Measurements from ENCODE around the gene CNOT6.

CNOT6 gene

DNA sequence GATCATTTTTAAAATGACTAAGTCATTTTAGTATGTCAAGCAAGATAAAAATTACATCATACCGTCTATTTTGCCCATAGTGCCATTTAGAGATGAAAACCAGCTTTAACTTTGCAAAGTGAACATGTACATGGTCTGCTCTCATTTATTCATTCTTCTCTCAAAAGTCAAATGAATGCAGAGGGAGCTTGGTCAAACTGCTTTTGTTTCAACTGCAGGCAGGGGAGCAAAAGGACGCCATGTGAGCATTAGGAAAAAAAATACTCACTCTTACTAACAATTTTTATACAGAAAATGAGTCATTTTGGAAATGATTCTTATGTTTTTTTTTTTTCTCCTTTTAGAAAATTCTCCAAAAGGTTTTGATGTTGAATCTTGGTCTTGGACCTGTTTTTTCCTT, 81.4 kb downstream of the CNOT6 start:
- no peak for DNase-seq (ENCODE audit: low spot score)

DNA sequence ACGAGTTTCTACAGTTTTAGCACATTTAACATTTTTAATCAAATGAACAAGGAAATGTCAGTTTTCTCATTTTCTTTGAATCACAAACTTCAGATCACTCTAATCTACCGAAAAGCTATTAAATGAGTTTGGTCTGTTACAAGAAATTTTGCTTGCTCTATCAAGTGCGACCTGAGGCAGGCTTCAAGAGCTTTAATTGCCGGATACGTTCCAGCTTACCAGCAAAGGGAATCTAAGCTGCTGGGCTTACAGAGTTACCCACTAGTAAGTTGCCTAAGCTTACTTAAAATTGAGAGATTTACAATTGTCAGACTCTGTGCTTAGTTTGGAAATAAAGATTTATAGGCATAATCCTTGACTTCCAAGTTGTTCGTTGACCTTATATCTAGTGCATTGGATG, 86.5 kb downstream of the CNOT6 start:
- no peak for DNase-seq (ENCODE audit: low spot score)

DNA sequence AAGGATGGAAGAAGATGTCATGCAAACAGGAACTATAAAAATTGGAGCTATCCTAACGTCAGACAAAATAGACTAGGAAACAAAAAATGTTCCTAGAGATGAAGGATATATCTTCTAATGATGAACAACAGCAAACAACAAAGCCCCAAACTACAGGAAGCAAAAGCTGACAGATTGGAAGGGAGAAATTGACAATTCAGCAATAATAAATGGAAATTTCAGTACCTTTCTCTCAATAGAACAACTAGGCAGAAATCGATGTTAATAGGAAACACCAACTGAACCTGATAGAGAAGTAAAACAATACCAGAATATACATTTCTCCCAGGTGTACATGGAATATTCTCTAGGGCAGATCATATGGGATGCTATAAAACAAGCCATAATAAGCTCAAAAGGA, 89.6 kb downstream of the CNOT6 start:
- DNase-seq (ENCODE audit: low spot score), result no peak

- no peak for DNase-seq (ENCODE audit: low spot score)
Measured at GRCh38 chr5:180586204-180586603, 92.0 kb downstream of the CNOT6 start.

GRCh38 chr5:180586870-180587269, 92.7 kb downstream of the CNOT6 start:
- DNase-seq (ENCODE audit: low spot score), result no peak

- DNase-seq (ENCODE audit: low spot score), result no peak
Measured at GRCh38 chr5:180589771-180590542, 95.8 kb downstream of the CNOT6 start.

- DNase-seq (ENCODE audit: low spot score), result no peak
Measured at GRCh38 chr5:180590543-180591310, 96.5 kb downstream of the CNOT6 start.

- DNase-seq (ENCODE audit: low spot score), result no peak
Measured at GRCh38 chr5:180591311-180591887, 97.2 kb downstream of the CNOT6 start, which contains the start of gene SCGB3A1. Gene SCGB3A1, minus strand, starts transcription at chr5:180591499. Its CDS starts 37 bp downstream, at chr5:180591462.

DNA sequence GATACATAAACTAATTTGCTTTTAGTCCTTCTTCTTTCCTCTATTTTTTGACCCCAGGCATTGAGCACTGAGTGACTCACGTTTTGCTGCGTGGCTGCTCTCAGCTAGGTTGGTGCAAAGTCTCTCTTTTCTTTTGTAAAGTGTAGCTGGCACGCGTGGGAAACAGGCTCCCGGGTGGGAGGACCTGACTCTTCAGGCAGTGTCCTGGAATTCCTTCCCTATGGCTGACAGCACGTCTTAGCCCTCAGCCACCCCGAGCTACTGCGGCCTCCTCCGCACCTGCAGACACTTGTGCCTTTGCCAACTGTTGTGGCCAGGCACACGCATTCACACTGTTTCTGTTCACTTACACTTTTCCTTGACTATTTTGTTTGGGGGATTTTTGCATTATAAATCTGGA, 98.0 kb downstream of the CNOT6 start:
- no peak for DNase-seq (ENCODE audit: low spot score)

DNA sequence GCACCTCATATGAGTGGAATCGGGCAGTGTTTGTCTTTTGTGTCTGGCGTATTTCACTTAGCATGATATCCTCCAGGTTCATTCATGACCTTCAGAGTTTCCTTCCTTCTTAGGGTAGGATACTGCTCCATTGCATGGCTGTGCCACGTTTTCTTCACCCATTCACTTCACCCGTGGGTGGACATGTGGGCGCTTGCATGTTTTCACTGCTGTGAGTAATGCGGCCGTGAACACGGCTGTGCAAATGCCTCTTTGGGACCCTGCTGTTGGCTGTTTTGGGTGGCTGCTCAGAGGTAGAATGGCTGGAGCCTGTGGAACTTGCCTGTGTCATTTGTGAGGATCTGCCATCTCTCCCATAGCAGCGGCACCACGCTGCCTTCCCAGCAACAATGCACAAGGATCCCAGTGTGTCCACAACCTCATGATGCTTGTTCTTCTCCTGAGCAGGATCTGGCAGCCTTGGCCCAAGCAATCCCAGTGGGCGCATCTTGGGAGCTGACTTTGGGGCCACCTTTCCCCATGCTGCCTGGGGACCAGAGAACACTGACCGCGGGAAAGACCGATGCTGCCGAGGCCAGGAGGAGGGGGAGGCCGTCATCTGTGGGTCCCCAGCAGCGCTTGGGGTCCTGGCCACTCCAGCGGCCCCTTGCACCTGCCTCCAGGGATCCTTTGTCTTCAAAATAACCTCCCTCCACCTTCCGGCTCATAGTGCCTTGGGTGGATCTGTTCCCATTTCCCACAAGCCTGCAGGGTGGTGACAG, 99.4 kb downstream of the CNOT6 start:
- no peak for DNase-seq (ENCODE audit: low spot score)

DNA sequence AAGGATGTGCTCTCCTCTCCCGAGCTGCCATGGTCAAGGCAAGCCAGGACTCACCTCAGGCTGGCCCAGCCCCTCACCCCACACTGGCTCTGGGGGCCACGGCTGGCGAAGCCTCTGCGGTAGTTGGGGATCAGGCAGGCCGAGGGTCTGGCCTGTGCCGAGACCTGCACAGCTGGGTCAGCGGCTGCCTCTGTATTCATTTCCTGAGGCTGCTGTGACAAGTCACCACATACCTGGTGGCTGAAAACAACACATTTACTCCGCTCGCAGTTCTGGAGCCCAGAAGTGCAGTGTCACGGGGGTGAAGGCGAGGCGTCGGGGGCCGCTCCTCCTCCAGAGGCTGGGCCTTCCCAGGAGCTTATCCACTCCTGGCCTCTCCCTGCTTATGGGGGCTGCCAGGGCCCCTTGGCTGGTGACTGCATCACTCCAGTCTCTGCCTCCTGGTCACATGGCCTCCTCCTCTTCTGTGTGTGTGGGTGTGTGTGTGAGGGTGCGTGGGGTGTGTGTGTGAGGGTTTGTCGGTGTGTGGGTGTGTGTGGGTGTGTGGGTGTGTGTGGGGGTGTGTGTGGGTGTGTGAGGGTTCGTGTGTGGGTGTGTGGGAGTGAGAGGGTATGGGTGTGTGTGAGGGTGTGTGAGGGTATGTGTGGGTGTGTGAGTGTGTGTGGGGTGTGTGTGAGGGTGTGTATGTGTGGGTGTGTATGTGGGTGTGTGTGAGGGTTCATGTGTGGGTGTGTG, 100.3 kb downstream of the CNOT6 start:
- no peak for DNase-seq (ENCODE audit: low spot score)

- no peak for DNase-seq (ENCODE audit: low spot score)
Measured at GRCh38 chr5:180595046-180595379, 100.8 kb downstream of the CNOT6 start.

GRCh38 chr5:180595381-180596114, 101.4 kb downstream of the CNOT6 start:
- no peak for DNase-seq (ENCODE audit: low spot score)

DNA sequence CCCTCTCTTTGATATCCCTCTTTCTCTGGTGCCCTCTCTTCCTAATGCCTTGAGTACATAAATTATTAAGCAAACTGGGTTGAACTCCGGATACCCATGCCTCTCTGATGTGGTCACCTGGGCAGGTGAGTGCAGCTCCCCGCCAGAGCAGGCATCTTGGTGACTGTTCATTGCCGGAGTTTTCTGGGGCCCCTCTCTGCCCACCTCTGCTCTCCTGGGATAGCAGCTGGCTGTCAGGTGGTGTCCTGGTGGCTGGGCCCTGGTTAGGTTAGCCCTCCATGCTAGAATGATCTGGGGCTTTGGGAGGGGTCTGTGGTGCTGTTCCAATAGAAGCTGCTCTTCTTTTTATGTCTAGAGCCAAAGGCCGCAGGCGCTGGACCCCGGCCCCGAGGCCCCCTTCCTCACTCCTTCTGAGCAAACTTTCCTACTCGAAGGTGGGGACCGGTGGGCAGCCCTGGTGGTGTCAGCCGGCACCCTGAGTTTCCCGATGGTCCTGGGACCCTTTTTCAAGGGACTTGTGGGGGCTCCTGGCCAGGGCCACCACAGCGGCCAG, 102.0 kb downstream of the CNOT6 start:
- DNase-seq (ENCODE audit: low spot score), result no peak

GRCh38 chr5:180596668-180597231, 102.6 kb downstream of the CNOT6 start:
- DNase-seq (ENCODE audit: low spot score), result no peak

DNA sequence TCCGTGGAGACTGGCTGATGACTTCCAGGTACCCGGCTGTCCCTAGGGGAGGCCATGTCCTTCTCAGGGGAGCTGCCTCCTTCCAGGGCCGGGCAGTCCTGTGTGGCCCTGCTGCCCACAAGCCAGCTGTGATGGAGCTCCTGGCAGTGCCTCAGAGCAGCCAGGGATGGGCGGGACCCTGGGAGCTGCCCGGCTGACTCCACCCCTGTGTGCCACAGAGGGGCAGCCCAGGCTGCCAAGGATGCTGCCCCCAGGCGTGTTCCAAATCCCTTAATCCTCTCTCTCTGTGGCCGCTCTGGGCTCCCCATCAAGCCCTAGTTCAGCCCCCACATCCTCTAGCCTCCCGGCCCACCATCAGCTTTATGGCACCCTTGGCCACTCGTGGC, 104.1 kb downstream of the CNOT6 start:
- DNase-seq (ENCODE audit: low spot score), result no peak

DNA sequence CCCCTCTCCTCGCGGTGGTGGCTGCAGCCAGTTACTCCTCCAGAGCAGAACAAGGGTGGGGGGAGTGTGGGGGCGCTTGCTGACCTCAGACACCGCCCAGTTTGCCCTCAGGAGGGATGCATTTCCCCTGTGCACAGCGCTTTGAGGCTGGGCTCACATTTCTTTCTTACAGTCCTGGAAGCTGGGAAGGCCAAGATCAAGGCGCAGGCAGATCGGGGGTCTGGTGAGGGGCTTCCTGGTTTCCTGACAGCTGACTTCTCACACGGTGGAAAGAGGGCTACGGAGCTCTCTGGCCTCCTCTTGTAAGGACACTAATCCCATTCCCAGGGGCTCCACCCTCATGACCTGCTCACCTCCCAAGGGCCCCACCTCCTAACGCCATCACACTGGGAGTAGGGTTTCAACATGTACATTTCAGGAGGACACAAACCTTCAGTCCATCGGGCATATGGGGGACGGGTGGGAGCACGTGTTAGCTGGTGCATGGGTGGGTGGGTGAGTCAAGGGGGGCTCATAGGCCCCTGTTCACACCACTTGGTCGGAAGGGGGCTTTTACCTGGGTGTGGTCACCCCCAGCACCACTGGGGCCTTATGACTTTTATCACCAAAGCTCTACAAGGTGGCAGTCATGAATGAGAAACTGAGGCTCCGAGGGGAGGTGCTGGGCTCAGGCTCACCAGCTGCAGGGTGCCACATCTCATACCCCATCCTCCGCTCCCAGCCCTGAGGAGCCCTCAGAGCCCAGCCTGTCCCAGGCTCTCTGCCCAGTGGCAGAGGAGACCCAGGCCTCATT, 104.8 kb downstream of the CNOT6 start:
- no peak for DNase-seq (ENCODE audit: low spot score)

DNA sequence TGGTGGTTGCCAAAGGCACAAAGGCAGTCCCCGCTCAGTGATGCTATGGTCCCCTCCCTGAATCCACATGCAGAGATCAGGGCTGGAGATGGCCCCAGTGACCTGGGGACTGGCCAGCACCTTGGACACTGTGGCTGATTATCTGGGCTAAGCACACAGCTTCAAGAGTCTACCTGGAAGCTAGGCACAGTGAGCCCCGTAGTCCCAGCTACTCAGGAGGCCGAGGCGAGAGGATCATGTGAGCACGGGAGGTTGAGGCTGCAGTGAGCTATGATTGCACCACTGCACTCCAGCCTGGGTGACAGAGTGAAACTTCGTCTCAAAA, 105.4 kb downstream of the CNOT6 start:
- DNase-seq (ENCODE audit: low spot score), result no peak

GRCh38 chr5:180599981-180600553, 105.9 kb downstream of the CNOT6 start:
- DNase-seq (ENCODE audit: low spot score), result no peak
